A549 (cell line): ENCODE measurements around the gene RNF213. TPM values are rescaled to one million over a fixed set of nuclear protein-coding genes. Genes with fewer than 3 reads are reported as not detected.
"Not testable (repeated sequence)": the region's sequence is repeated elsewhere in the genome, so short reads cannot be mapped to it uniquely, and the experiment has no call there.

Experiments used
- ATAC-seq, 2 experiments: fragments of 200-7000 bp in 1 of 2; fragments of >200 bp in 1 of 2; cut with Nextera tagmentation in 1 of 2; cut with Tn5 transposase in 1 of 2; 3 replicates each; pipeline versions ENCODE4 v1.8.0 to v1.9.1; 2018 to 2020; ENCODE audit warnings: mild to moderate bottlenecking in 1 of 2, moderate library complexity in 1 of 2
- CTCF ChIA-PET: fragments of 300-600 bp; sonication (Branson Sonifier 250); formaldehyde crosslinking; extraction: SDS; loops from one replicate; lab custom pipeline; 2021; ENCODE audit warnings: antibody characterized with exemption, inconsistent platforms; lab: Yijun Ruan, JAX
- POLR2A ChIA-PET: fragments of 350-600 bp; formaldehyde crosslinking; extraction: SDS; loops from one replicate; lab custom pipeline; 2021; ENCODE audit warnings: antibody characterized with exemption, inconsistent platforms; lab: Yijun Ruan, JAX
- DNase-seq, 2 experiments: peaks; one replicate each; pipeline versions ENCODE4 v3.0.0 to v3.0.0-alpha.2; 2011 to 2016; ENCODE audit warnings: low read depth in 1 of 2, low spot score in 1 of 2
- FAIRE-seq: peaks from 2 replicates; lab custom pipeline; 2011; peaks lifted over from hg19 to GRCh38; lab: Jason Lieb, UNC
- H3K27ac ChIP-seq, 2 experiments: fragments of >200 bp; sonication (Bioruptor Twin); formaldehyde crosslinking; 3 replicates each; pipeline ENCODE4 v1.5.1; 2016 to 2017
- H3K4me1 ChIP-seq: fragments of >200 bp; sonication (Bioruptor Twin); formaldehyde crosslinking; 3 replicates; pipeline ENCODE4 v1.6.1; 2016
- H3K4me2 ChIP-seq: fragments of >200 bp; sonication (Bioruptor Twin); formaldehyde crosslinking; 3 replicates; pipeline ENCODE4 v1.6.1; 2016
- H3K4me3 ChIP-seq: fragments of >200 bp; sonication (Bioruptor Twin); formaldehyde crosslinking; 3 replicates; pipeline ENCODE4 v1.5.1; 2016
- H3K9me3 ChIP-seq: fragments of >200 bp; sonication (Bioruptor Twin); formaldehyde crosslinking; 3 replicates; pipeline ENCODE4 v1.6.1; 2016
- CHD4 ChIP-seq: fragments of 200-600 bp; sonication (generic); IDR thresholded peaks from 2 replicates; pipeline ENCODE4 v1.6.1; 2016; ENCODE audit warnings: antibody characterized with exemption, mild to moderate bottlenecking, borderline replicate concordance
- E2F6 ChIP-seq: IDR thresholded peaks from 2 replicates; pipeline ENCODE4 v1.6.1; 2012; ENCODE audit warnings: low read depth, borderline replicate concordance
- EHF ChIP-seq: fragments of 250-450 bp; sonication (Bioruptor Pico); IDR thresholded peaks from 2 replicates; pipeline ENCODE4 v1.5.0; 2020; ENCODE audit warnings: mild to moderate bottlenecking
- FOSB ChIP-seq: fragments of 250-450 bp; sonication (Bioruptor Pico); IDR thresholded peaks from 2 replicates; pipeline ENCODE4 v1.5.0; 2020; ENCODE audit warnings: mild to moderate bottlenecking, moderate library complexity
- HOXA7 ChIP-seq: fragments of 250-450 bp; sonication (Bioruptor Pico); IDR thresholded peaks from 2 replicates; pipeline ENCODE4 v1.5.0; 2020; ENCODE audit warnings: mild to moderate bottlenecking, moderate library complexity
- JUNB ChIP-seq: fragments of >200 bp; sonication (Bioruptor Twin); formaldehyde crosslinking; IDR thresholded peaks from 2 replicates; pipeline ENCODE4 v1.6.1; 2016
- NFE2L2 ChIP-seq: fragments of 150-350 bp; conservative IDR thresholded peaks from 2 replicates; pipeline ENCODE4 v1.6.1; 2014; ENCODE audit warnings: low read length
- NR3C1 ChIP-seq: fragments of >200 bp; sonication (Bioruptor Twin); formaldehyde crosslinking; IDR thresholded peaks from 3 replicates; pipeline ENCODE4 v1.6.1; 2017
- PBX3 ChIP-seq: IDR thresholded peaks from 2 replicates; pipeline ENCODE4 v1.6.1; 2012
- PHF8 ChIP-seq: fragments of 200-600 bp; sonication (generic); IDR thresholded peaks from 2 replicates; pipeline ENCODE4 v1.6.1; 2016; ENCODE audit warnings: low read depth, mild to moderate bottlenecking, antibody characterized with exemption, moderate library complexity, borderline replicate concordance
- POLR2AphosphoS2 ChIP-seq: conservative IDR thresholded peaks from 2 replicates; pipeline ENCODE4 v1.6.1; 2012; ENCODE audit warnings: low read length, improper control_type of control experiment, inconsistent platforms
- RARB ChIP-seq: fragments of 250-450 bp; sonication (Bioruptor Pico); IDR thresholded peaks from 2 replicates; pipeline ENCODE4 v1.8.0; 2021; ENCODE audit warnings: mild to moderate bottlenecking, moderate library complexity
- REST ChIP-seq: fragments of 200-600 bp; sonication (generic); IDR thresholded peaks from 2 replicates; pipeline ENCODE4 v1.6.1; 2016; ENCODE audit warnings: antibody characterized with exemption, mild to moderate bottlenecking, moderate library complexity
- SMC3 ChIP-seq: fragments of >200 bp; sonication (Bioruptor Twin); formaldehyde crosslinking; IDR thresholded peaks from 3 replicates; pipeline ENCODE4 v1.6.1; 2018; ENCODE audit warnings: inconsistent platforms
- USF2 ChIP-seq: fragments of 450-650 bp; IDR thresholded peaks from 2 replicates; pipeline ENCODE4 v1.6.1; 2014; ENCODE audit warnings: antibody characterized with exemption
- ZC3H11A ChIP-seq: fragments of 450-650 bp; IDR thresholded peaks from 2 replicates; pipeline ENCODE4 v1.6.1; 2014; ENCODE audit warnings: antibody characterized with exemption, mild to moderate bottlenecking
- ZFP36 ChIP-seq: fragments of 450-650 bp; IDR thresholded peaks from 2 replicates; pipeline ENCODE4 v1.6.1; 2014; ENCODE audit warnings: borderline replicate concordance; ENCODE audit not compliant: partially characterized antibody
- WGBS: methylation state at CpG from one replicate; pipeline ENCODE4 v1.1.6; 2017; ENCODE audit errors: missing lambda C conversion rate; 5-methylcytosine and 5-hydroxymethylcytosine counted together
- polyA plus RNA-seq, 4 experiments: library from polyadenylated mRNA; depleted of rRNA in 3 of 4; stranded (reverse); fragments of >200 nt; fragmentation: RNase III in 1 of 4; extraction: RNeasy Plus Mini Kit Qiagen cat#74134 plus additional on column Dnase treatment in 1 of 4; gene quantifications; 2 replicates in 3 of 4; 3 replicates in 1 of 4; pipeline ENCODE4 v1.2.3, GENCODE V29; 2011 to 2017
- TF ChIP-seq, protein P1 (sequence below): fragments of 250-450 bp; sonication (Bioruptor Pico); IDR thresholded peaks from 2 replicates; pipeline ENCODE4 v1.5.0; 2021; ENCODE audit warnings: mild to moderate bottlenecking, moderate library complexity, borderline replicate concordance
- TF ChIP-seq, protein P2 (sequence below): fragments of >200 bp; sonication (Bioruptor Twin); formaldehyde crosslinking; IDR thresholded peaks from 3 replicates; pipeline ENCODE4 v1.5.1; 2016

The RNF213 gene
- polyA plus RNA-seq, 2 of the 4 experiments (the other 2 are of a cell fraction): 59.1 to 127 TPM

GRCh38 chr17:80329421-80329820, 68.8 kb downstream of the RNF213 start:
- ATAC-seq, DNase-seq, POLR2A ChIA-PET, H3K4me3 ChIP-seq, H3K4me2 ChIP-seq, FAIRE-seq, H3K27ac ChIP-seq, H3K4me1 ChIP-seq, H3K9me3 ChIP-seq: not testable (repeated sequence)
- WGBS: 90% methylated on average over 6 of the region's 6 CpGs
- CTCF ChIA-PET: interaction anchor here (1.7 kb wide), 1 partner anchor 16 kb away, joined by 4 read pairs; no protein-coding TSS in a partner anchor

- DNase-seq: no peak
- TF ChIP-seq REST (no peak), SMC3 (no peak), PHF8 (no peak), CHD4 (no peak), PBX3 (no peak), NR3C1 (no peak), JUNB (no peak), ZC3H11A (no peak), E2F6 (no peak), POLR2AphosphoS2 (no peak), HOXA7 (no peak), EHF (no peak), FOSB (no peak), NFE2L2 (no peak), RARB (CRISPR knock-in tag) (no peak), ZFP36 (no peak), USF2 (no peak)
- TF ChIP-seq, protein P1, sequence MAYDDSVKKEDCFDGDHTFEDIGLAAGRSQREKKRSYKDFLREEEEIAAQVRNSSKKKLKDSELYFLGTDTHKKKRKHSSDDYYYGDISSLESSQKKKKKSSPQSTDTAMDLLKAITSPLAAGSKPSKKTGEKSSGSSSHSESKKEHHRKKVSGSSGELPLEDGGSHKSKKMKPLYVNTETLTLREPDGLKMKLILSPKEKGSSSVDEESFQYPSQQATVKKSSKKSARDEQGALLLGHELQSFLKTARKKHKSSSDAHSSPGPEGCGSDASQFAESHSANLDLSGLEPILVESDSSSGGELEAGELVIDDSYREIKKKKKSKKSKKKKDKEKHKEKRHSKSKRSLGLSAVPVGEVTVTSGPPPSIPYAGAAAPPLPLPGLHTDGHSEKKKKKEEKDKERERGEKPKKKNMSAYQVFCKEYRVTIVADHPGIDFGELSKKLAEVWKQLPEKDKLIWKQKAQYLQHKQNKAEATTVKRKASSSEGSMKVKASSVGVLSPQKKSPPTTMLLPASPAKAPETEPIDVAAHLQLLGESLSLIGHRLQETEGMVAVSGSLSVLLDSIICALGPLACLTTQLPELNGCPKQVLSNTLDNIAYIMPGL (CRISPR knock-in tag): no peak
- TF ChIP-seq, protein P2, sequence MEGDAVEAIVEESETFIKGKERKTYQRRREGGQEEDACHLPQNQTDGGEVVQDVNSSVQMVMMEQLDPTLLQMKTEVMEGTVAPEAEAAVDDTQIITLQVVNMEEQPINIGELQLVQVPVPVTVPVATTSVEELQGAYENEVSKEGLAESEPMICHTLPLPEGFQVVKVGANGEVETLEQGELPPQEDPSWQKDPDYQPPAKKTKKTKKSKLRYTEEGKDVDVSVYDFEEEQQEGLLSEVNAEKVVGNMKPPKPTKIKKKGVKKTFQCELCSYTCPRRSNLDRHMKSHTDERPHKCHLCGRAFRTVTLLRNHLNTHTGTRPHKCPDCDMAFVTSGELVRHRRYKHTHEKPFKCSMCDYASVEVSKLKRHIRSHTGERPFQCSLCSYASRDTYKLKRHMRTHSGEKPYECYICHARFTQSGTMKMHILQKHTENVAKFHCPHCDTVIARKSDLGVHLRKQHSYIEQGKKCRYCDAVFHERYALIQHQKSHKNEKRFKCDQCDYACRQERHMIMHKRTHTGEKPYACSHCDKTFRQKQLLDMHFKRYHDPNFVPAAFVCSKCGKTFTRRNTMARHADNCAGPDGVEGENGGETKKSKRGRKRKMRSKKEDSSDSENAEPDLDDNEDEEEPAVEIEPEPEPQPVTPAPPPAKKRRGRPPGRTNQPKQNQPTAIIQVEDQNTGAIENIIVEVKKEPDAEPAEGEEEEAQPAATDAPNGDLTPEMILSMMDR: no peak
- TF ChIP-seq, all 56 proteins: peak for 0
- ATAC-seq (no peak), FAIRE-seq (no peak)
- Histone ChIP-seq H3K4me3 (no peak overlapping the region), H3K4me1 (no peaks in the 10 kb centered on the region), H3K4me2 (no peak overlapping the region), H3K27ac (no peak overlapping the region), H3K9me3 (no peaks in the 10 kb centered on the region)
- POLR2A ChIA-PET: no interaction called here
- CTCF ChIA-PET: interaction anchor here (1.7 to 1.9 kb wide), 2 partner anchors 15 to 33 kb away, joined by 4 to 6 read pairs; no protein-coding TSS in a partner anchor
- WGBS: 93% methylated on average over 9 of the region's 9 CpGs
Measured at GRCh38 chr17:80330276-80330675, 69.6 kb downstream of the RNF213 start.

DNA sequence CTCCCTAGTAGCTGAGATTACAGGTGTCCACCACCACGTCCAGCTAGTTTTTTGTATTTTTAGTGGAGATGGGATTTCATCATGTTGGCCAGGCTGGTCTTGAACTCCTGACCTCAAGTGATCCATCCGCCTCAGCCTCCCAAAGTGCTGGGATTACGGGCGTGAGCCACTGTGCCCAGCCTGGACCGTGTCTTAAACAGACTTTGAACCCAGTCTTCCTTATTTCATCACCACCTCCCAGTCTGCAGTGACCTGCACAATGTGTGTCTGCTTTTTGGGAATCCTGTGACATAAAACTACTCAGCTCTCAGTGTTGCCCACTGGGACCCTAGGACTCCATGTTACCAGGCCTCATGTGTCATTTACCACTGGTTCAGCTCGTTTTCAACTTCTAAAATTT, 70.3 kb downstream of the RNF213 start:
- not testable (repeated sequence) for H3K4me2 ChIP-seq, H3K27ac ChIP-seq, H3K9me3 ChIP-seq, H3K4me1 ChIP-seq, H3K4me3 ChIP-seq, FAIRE-seq, ATAC-seq, DNase-seq
- CTCF ChIA-PET: interaction anchor here (0.8 to 1.9 kb wide), 4 partner anchors 14 to 249 kb away, joined by 4 to 6 read pairs (median 4); no protein-coding TSS in a partner anchor
- 84% methylated on average over 6 of the region's 6 CpGs for WGBS
- POLR2A ChIA-PET: interaction anchor here (0.6 to 0.7 kb wide), 3 partner anchors 37 to 528 kb away, joined by 3 to 4 read pairs (median 3); no protein-coding TSS in a partner anchor
